HG02571 (cell line): ENCODE measurements around the gene GRAP.
"Not testable (repeated sequence)": the region's sequence is repeated elsewhere in the genome, so short reads cannot be mapped to it uniquely, and the experiment has no call there.

Experiments
- ATAC-seq: cut with Tn5 transposase; IDR thresholded peaks from one replicate; pipeline ENCODE4 v1.9.1; 2021; ENCODE audit warnings: mild to moderate bottlenecking, moderate library complexity; ENCODE audit not compliant: unreplicated experiment

GRAP gene

GRCh38 chr17:19046782-19047375, at the start of gene GRAP:
Gene GRAP, minus strand, starts transcription at chr17:19046957. Its CDS starts 31 bp downstream, at chr17:19046926.
- ATAC-seq = not testable (repeated sequence)

- ATAC-seq = not testable (repeated sequence)
Measured at GRCh38 chr17:19093684-19094438, 47.1 kb upstream of the GRAP start.

- ATAC-seq = not testable (repeated sequence)
Measured at GRCh38 chr17:19092737-19093683, 46.3 kb upstream of the GRAP start.

- not testable (repeated sequence) for ATAC-seq
Measured at GRCh38 chr17:19090058-19090772, 43.5 kb upstream of the GRAP start.

- ATAC-seq = not testable (repeated sequence)
Measured at GRCh38 chr17:19088804-19089685, 42.3 kb upstream of the GRAP start.

- ATAC-seq = not testable (repeated sequence)
Measured at GRCh38 chr17:19077386-19077785, 30.6 kb upstream of the GRAP start.

GRCh38 chr17:19076398-19077192, 29.8 kb upstream of the GRAP start:
- not testable (repeated sequence) for ATAC-seq

- ATAC-seq = peak; percentile 90
Measured at GRCh38 chr17:19070318-19071168, 23.8 kb upstream of the GRAP start.

GRCh38 chr17:19064378-19064777, 17.6 kb upstream of the GRAP start:
- not testable (repeated sequence) for ATAC-seq

- not testable (repeated sequence) for ATAC-seq
Measured at GRCh38 chr17:19063326-19063956, 16.7 kb upstream of the GRAP start.

GRCh38 chr17:19062718-19063325, 16.1 kb upstream of the GRAP start:
- peak; percentile 55 for ATAC-seq

- ATAC-seq = peak; percentile 53
Measured at GRCh38 chr17:19062009-19062717, 15.4 kb upstream of the GRAP start.

GRCh38 chr17:19055447-19055846, 8.7 kb upstream of the GRAP start:
- ATAC-seq = not testable (repeated sequence)

GRCh38 chr17:19048826-19049225, 2.1 kb upstream of the GRAP start:
- not testable (repeated sequence) for ATAC-seq

- not testable (repeated sequence) for ATAC-seq
Measured at GRCh38 chr17:19047510-19047909, 753 bp upstream of the GRAP start.

- ATAC-seq = not testable (repeated sequence)
Measured at GRCh38 chr17:19044643-19045042, 2.1 kb downstream of the GRAP start.
